GM11168 (cell line): ENCODE results near the gene MCMBP.
"Not testable (repeated sequence)": the region's sequence is repeated elsewhere in the genome, so short reads cannot be mapped to it uniquely, and the experiment has no call there.

Source experiments
- in situ Hi-C: fragments of 300-500 bp; cut with MboI; formaldehyde crosslinking; loops from one replicate; pipeline ENCODE4 v1.12.0; 2022; ENCODE audit warnings: low sequenced_read_pairs; ENCODE audit not compliant: unreplicated experiment

Gene MCMBP

GRCh38 chr10:119872610-119872859, at the start of gene MCMBP:
Gene MCMBP (minus strand): TSS chr10:119872843. CDS start chr10:119872584, 259 bp downstream.
- in situ Hi-C loops: no loop called here

DNA sequence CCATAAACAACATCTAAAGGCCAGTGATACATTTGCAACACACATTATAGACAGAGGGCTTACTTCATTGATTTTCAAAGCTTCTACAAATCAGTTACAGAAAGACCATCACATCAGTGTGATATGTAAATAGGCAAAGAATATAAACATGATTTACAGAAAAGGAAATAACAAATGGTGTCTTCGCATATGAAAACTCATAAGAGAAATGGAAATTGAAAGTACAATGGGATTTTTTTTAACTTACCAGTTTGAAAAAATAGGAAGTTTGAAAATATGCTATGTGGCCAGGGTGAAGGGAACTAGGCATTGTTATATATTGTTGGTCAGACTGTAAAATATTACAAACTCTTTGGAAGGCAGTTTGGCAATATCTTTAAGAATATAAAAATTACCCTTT, 47.2 kb upstream of the MCMBP start:
- in situ Hi-C loops: no loop called here

DNA sequence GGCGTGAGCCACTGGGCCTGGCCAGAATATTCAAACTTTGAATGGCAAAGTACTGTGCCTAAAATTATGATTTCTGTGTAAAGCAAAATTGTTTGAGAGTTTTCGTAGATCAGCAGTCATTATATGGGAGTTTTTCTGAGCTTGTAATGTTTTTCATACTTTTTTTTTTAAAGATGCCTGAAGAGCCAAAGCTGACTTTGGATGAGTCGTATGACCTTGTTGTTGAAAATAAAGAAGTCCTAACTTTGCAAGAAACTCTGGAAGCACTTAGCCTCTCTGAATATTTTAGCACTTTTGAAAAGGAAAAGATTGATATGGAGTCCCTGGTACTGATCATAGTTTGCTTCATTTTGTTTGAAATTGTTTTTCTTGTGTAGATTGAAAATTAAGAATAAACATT, 46.6 kb upstream of the MCMBP start:
- in situ Hi-C loops: no loop called here

- in situ Hi-C loops: no loop called here
These were observed 45.1 kb upstream of the MCMBP start for GRCh38 chr10:119917777-119918176.

DNA sequence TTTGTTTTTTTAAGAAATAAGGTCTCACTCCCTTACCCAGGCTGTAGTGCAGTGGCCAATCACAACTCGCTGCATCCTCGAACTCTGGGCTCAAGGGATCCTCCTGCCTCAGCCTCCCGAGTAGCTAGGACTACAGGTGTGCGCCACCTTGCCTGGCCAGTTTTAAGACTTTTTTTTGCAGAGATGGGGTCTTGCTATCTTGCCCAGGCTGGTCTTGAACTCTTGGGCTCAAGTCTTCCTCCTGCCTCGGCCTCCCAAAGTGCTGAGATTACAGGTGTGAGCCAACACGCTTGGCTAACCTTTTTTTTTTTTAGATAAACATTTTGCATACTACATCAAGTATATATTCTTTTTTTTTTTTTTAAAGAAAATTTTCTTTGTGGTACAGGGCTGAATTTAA, 38.0 kb upstream of the MCMBP start:
- in situ Hi-C loops: no loop called here

DNA sequence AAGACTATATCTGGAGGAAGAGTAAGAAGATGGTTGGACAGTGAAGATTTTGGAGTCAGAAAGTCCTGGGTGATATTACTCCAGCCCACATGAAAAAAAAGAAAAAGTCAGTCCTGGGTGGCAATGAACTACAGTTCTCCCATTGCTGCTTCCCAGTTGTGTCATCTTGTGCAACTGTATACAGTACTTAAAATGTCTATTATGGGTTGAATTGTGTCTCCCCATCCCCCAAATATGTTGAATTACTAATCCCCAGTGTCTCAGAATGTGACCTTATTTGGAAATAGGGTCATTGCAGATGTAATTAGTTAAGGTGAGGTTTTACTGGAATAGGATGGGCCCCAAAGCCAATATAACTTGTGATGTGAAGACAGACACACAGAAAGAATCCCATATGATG, 35.5 kb upstream of the MCMBP start:
- in situ Hi-C loops: no loop called here

- in situ Hi-C loops: not testable (repeated sequence)
These were observed 35.1 kb upstream of the MCMBP start for GRCh38 chr10:119907695-119908094.

GRCh38 chr10:119903946-119904666, 31.5 kb upstream of the MCMBP start:
- in situ Hi-C loops: no loop called here

GRCh38 chr10:119898577-119898976, 25.9 kb upstream of the MCMBP start:
- in situ Hi-C loops: no loop called here

DNA sequence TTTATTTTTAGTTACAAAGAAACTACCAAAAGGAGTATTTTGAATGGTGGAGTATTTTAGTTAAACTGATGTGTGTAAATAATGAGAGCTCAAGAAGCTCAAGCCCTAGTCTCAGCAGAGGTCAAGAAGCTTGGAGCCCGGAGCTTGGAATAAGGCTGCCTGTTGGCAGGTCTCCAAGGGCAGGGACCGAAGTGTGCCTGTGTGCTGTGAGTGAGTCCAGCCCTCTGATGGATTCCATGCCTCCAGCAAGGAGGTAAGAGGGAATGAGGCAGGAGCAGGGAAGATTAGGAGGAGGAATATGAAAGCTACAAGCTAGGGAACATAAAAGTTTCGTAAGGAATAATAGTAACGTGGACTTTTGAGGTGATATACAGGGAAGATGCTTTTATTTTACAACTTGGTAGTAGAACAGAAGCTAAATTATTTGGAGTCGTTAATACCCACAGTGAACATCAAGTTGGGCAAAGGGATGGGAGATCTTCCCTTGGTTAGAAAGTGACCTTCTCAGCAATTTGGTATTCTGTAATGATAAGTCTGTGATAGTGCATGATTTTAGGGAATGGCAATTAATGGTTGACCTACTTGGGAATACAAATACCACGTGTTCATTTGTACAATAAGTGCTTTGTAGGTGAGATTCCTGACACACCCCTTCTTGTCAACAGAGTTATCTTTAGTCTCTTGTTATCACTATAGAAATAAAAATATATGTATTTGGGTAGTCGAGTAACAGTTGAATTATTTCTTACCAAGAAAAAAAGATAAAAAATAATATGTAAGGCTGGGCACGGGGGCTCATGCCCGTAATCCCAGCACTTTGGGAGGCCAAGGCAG, 24.5 kb upstream of the MCMBP start:
- in situ Hi-C loops: no loop called here

DNA sequence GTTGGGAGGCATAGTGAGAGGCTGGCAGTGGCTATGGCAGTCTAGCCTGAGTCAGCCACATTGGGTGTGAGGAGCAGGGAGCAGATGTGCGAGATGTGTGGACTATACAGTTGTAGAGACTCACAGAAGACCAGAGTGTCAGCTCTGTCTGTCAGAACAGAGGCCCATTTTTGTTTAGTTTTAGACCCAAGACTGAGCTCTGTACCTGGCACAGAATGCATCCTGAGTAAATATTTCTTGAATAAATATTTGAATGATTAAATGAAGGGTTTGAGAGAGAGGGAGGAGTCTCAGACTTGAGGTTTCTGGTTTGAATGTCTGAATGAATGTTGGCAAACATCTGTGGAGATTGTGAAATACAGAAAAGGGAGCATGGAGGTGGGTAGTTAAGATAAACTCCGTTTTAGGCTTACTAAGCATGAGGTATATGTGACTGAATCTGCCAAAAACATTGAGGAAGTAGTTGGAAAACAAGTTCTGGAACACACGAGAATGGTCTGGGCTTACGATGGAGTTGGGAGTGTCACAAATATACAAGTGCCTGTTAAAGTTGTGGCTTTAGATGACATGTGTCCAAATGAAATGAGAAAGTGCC, 23.5 kb upstream of the MCMBP start:
- in situ Hi-C loops: no loop called here

DNA sequence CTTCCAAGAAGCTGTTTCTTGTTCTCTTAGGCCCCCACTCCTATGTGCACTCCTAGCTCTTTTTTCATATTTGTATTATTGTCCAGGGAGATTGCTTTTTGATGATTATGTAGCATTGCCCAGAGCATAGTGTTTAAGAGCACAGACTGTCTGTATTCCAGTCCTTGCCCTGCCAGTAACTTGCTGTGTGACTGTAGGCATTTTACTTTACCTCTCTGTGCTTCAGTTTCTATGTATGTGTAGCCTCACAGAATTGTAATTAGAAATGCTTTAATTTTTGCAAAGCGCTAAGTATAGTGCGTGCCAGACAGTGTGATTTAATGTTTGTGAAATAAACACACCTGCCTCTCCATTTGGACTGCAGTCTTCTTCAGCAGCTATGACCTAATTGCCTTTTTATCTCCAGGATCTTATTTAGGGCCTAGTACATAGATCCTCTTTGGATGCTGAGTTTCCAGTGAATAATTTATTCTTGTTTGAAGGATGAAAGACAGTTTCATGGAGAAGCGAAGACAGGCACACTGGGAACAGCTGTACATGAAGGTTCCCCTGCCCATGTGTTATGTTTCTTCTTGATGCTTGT, 21.3 kb upstream of the MCMBP start:
- in situ Hi-C loops: no loop called here

GRCh38 chr10:119893074-119893473, 20.4 kb upstream of the MCMBP start:
- in situ Hi-C loops: no loop called here

DNA sequence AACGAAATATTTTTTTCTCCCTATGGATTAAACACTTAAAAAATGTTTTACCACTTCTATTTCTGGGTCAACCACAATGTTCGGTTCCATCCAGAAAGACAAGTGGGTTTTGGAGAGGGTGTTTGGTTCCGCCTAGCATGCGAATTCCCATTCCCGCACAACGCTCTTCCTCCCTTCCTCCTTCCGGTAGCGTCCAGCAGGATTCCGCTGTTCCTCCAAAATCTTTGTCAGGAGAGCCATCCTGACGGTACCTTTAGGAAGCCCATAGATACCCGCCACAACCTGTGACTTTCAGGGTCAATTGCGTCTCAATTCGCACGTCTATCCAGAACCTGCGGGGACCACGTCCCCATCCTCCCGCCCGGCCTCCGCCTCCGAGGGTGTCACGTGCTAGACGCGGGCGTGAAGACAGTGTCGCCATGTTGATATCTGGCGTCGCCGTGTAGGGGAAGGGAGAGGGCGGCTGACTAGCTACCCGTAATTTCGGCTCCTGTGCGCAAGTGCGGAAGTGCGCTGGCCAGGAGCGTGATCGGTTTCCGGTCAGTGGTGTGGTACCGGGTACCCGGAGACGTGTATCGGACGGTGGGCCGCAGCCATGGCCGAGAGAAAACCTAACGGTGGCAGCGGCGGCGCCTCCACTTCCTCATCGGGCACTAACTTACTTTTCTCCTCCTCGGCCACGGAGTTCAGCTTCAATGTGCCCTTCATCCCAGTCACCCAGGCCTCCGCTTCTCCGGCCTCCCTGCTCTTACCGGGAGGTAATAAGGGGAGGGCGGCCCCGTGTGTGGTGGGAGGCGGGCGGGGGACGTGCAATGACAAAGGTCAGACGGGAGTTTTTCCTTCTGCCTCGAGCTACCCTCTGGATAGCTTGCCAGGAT, 19.8 kb upstream of the MCMBP start, which contains the start of gene SEC23IP:
TSS of gene SEC23IP (plus strand) at position 543 of the 878 bp plus-strand sequence. CDS start at position 596, 53 bp downstream.
- in situ Hi-C loops: no loop called here

GRCh38 chr10:119891849-119892187, 19.2 kb upstream of the MCMBP start:
- in situ Hi-C loops: not testable (repeated sequence)

- in situ Hi-C loops: not testable (repeated sequence)
These were observed 17.7 kb upstream of the MCMBP start for GRCh38 chr10:119890307-119890706.

DNA sequence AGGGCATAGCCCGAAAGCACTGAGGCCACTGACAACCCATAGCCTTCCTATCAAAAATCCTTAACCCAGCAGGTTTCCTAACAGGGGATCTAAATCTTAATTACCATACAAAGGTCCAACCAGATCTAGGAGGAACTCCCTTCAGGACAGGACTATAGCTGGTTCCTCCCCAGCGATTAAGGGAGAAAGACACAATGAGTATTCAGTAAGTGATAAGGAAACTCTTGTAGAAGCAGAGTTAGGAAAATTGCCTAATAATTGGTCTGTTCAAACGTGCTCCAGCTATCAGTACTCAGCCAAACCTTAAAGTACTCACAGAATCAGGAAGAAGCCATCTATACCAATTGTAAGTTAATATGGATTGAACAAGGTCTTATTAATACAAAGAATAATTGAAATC, 16.6 kb upstream of the MCMBP start:
- in situ Hi-C loops: not testable (repeated sequence)

- in situ Hi-C loops: not testable (repeated sequence)
These were observed 16.1 kb upstream of the MCMBP start for GRCh38 chr10:119888715-119889114.

DNA sequence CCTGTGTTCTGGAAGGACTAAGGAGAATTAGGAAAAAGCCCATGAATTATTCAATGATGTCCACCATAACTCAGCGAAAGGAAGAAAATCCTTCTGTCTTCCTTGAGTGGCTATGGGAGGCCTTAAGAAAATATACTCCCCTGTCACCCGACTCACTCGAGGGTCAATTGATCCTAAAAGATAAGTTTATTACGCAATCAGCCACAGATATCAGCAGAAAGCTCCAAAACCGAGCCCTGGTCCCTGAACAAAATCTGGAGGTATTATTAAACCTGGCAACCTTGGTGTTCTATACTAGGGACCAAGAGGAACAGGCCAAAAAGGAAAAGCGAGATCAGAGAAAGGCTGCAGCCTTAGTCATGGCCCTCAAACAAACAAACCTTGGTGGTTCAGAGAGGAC, 13.4 kb upstream of the MCMBP start:
- in situ Hi-C loops: not testable (repeated sequence)
